ENCODE results near the gene C10orf62.

The C10orf62 gene, protein sequence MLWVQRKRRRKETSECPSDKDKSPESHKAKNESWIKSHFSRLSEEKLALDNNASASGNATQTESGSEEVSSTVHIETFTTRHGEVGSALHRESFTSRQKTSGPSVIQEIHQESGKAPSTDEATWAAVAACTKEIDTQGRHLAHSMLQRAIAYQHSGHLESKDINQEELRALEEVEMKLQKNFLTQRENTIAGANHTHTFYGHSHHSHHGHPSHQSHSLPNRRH

DNA sequence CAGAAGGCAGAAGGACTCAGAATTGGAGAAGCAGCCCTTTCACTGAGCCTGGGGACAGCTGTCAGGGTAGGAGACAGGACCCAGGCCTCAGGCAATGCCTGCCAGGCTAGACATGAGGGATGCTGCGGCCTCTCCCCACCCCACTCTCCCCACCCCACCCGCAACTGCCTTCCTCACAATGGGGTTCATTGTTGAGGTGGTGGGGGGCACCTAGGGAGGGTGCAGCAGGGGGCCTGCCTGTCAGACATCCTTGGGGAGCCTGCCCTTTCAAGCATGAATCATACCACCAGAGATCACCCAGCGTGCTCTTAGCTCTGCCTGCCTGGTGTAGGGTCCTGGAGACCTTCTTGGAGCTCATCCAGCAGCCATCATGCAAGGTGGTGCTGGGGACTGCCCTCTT is at the start of gene C10orf62:
Gene C10orf62, plus strand, starts transcription at position 243 of the 400 bp plus-strand sequence. CDS start 177 bp downstream, outside the sequence.
- no peak for DNase-seq
- TF ChIP-seq, protein P1, sequence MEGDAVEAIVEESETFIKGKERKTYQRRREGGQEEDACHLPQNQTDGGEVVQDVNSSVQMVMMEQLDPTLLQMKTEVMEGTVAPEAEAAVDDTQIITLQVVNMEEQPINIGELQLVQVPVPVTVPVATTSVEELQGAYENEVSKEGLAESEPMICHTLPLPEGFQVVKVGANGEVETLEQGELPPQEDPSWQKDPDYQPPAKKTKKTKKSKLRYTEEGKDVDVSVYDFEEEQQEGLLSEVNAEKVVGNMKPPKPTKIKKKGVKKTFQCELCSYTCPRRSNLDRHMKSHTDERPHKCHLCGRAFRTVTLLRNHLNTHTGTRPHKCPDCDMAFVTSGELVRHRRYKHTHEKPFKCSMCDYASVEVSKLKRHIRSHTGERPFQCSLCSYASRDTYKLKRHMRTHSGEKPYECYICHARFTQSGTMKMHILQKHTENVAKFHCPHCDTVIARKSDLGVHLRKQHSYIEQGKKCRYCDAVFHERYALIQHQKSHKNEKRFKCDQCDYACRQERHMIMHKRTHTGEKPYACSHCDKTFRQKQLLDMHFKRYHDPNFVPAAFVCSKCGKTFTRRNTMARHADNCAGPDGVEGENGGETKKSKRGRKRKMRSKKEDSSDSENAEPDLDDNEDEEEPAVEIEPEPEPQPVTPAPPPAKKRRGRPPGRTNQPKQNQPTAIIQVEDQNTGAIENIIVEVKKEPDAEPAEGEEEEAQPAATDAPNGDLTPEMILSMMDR (IDR thresholded peaks at IDR 0.05; ENCODE audit: low read length) = no peak
- TF ChIP-seq EZH2phosphoT487 (IDR thresholded peaks at IDR 0.05; ENCODE audit: low read length) (no peak), EZH2 (optimal IDR thresholded peaks at IDR 0.05; ENCODE audit: low read depth, low read length) (no peak)
- H3K27ac ChIP-seq (ENCODE audit: low read length) = no peak within 1 kb of the TSS
- no peaks in the 10 kb centered on the region for H4K20me1 ChIP-seq (ENCODE audit: insufficient read depth, low read length)
- no peak within 1 kb of the TSS for H3K4me2 ChIP-seq (ENCODE audit: low read depth, low read length)
- H3K79me2 ChIP-seq (ENCODE audit: low read length) = no peaks in the 10 kb centered on the region
- no peak within 1 kb of the TSS for H3K9ac ChIP-seq (ENCODE audit: low read length)
- H3K9me3 ChIP-seq (replicated peaks; ENCODE audit: insufficient read depth, low read length) = no peaks in the 10 kb centered on the region
- H3F3A ChIP-seq (ENCODE audit: insufficient read depth, low read length) = no peaks in the 10 kb centered on the region
- no peaks in the 10 kb centered on the region for H3K36me3 ChIP-seq (replicated peaks; ENCODE audit: insufficient read depth, low read length)
- no peaks in the 10 kb centered on the region for H3K9me2 ChIP-seq (replicated peaks; ENCODE audit: insufficient read depth, low read length)
- H2AFZ ChIP-seq (ENCODE audit: low read length) = no peak within 1 kb of the TSS
- no peaks in the 10 kb centered on the region for H3K4me1 ChIP-seq (ENCODE audit: low read length)
- no peak within 1 kb of the TSS for H3K4me3 ChIP-seq (ENCODE audit: low read length)
- no peaks in the 10 kb centered on the region for H3K27me3 ChIP-seq (replicated peaks; ENCODE audit: insufficient read depth, low read length)

DNA sequence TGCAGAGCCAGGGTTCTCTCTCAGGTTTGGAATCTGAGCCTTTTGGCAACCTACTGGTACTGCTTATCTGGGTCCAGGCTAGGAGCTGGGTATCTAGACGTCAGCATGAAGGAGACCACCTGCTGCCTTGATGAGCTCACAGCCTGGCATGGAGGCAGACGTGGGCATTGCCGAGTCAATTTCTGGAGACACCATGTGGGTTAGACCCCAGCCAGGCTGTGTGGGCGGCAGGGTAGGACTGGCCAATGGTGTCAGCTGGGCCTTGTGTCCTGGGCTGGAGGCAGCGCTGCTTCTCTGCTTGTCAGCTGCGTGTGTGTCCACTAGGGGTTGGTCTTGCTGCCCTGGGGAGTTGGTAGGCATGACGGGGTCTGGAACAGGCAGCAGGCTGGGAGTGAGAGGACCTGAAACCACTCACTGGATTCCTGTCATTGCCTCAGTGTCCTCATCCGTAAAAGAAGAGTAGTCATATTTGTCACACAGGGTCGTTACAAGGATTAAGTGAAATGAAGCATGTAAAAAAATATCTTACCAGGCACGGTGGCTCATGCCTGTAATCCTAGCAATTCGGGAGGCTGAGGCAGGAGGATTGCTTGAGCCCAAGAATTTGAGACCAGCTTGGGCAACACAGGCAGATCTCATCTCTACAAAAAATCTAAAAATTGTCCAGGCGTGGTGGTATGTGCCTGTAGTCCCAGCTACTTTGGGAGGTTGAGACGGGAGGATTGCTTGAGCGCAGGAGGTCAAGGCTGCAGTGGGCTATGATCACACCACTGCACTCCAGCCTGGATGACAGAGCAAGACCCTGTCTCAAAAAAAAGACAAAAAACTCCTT is 48.6 kb upstream of the C10orf62 start:
- no peak overlapping the region for H2AFZ ChIP-seq (ENCODE audit: low read length)
- no peaks in the 10 kb centered on the region for H4K20me1 ChIP-seq (ENCODE audit: insufficient read depth, low read length)
- no peak for TF ChIP-seq EZH2 (optimal IDR thresholded peaks at IDR 0.05; ENCODE audit: low read depth, low read length)
- TF ChIP-seq, protein P1 (IDR thresholded peaks at IDR 0.05; ENCODE audit: low read length) = no peak
- no peak for TF ChIP-seq EZH2phosphoT487 (IDR thresholded peaks at IDR 0.05; ENCODE audit: low read length)
- no peaks in the 10 kb centered on the region for H3K79me2 ChIP-seq (ENCODE audit: low read length)
- H3K9me2 ChIP-seq (replicated peaks; ENCODE audit: insufficient read depth, low read length) = no peaks in the 10 kb centered on the region
- H3F3A ChIP-seq (ENCODE audit: insufficient read depth, low read length) = no peaks in the 10 kb centered on the region
- no peaks in the 10 kb centered on the region for H3K36me3 ChIP-seq (replicated peaks; ENCODE audit: insufficient read depth, low read length)
- no peaks in the 10 kb centered on the region for H3K27me3 ChIP-seq (replicated peaks; ENCODE audit: insufficient read depth, low read length)
- no peaks in the 10 kb centered on the region for H3K9me3 ChIP-seq (replicated peaks; ENCODE audit: insufficient read depth, low read length)
- DNase-seq = no peak
- H3K27ac ChIP-seq (ENCODE audit: low read length) = no peak overlapping the region
- H3K9ac ChIP-seq (ENCODE audit: low read length) = no peak overlapping the region
- H3K4me3 ChIP-seq (ENCODE audit: low read length) = no peak overlapping the region
- H3K4me1 ChIP-seq (ENCODE audit: low read length) = no peaks in the 10 kb centered on the region
- no peak overlapping the region for H3K4me2 ChIP-seq (ENCODE audit: low read depth, low read length)

DNA sequence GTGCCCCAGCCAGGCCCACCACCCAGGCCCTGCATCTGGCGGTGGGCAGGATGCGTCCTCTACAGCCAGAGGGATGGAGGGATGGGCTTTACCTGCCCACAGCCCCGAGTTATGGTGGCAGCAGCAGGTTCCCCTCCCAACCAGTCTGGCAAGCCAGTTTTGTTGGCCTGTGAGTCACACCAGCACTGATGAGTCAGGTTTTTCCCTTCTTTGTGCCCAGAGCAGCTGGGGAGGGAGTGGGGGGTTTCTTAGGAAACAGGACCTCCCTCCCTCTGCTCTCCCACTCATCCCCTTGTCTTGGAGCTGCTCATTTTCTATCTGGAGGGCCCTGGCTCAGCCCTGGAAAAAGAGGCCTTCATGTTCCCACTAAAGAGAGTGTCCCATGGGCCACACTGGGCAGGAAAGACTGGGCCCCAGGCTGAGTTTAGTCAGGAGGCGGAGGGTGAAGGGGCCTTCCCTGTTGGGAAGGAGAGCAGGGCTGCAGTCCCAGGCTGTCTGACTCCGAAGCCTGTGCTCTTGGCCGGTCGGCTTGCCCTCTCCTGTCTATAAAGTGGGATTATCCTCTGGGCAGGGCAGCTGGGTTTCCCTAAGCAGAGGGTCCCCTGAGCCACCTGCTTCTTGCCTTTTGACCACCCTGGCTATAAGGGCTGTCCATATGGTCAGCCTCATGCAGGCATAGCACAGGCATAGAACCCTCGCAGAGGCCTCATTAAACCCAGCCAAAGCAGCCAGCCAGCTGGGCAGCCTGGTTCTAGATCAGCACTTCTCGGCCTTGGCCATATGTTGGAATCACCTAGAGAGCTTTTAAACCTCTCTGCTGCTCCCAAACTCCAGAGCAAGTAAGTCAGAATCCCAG is 47.1 kb upstream of the C10orf62 start:
- no peak overlapping the region for H3K27ac ChIP-seq (ENCODE audit: low read length)
- no peaks in the 10 kb centered on the region for H4K20me1 ChIP-seq (ENCODE audit: insufficient read depth, low read length)
- no peaks in the 10 kb centered on the region for H3K27me3 ChIP-seq (replicated peaks; ENCODE audit: insufficient read depth, low read length)
- H3K4me1 ChIP-seq (ENCODE audit: low read length) = no peaks in the 10 kb centered on the region
- no peak for DNase-seq
- no peaks in the 10 kb centered on the region for H3K36me3 ChIP-seq (replicated peaks; ENCODE audit: insufficient read depth, low read length)
- H2AFZ ChIP-seq (ENCODE audit: low read length) = no peak overlapping the region
- H3K9ac ChIP-seq (ENCODE audit: low read length) = no peak overlapping the region
- TF ChIP-seq, protein P1 (IDR thresholded peaks at IDR 0.05; ENCODE audit: low read length) = no peak
- TF ChIP-seq EZH2phosphoT487 (IDR thresholded peaks at IDR 0.05; ENCODE audit: low read length) (no peak), EZH2 (optimal IDR thresholded peaks at IDR 0.05; ENCODE audit: low read depth, low read length) (no peak)
- H3K9me2 ChIP-seq (replicated peaks; ENCODE audit: insufficient read depth, low read length) = no peaks in the 10 kb centered on the region
- H3K4me2 ChIP-seq (ENCODE audit: low read depth, low read length) = no peak overlapping the region
- H3K79me2 ChIP-seq (ENCODE audit: low read length) = no peaks in the 10 kb centered on the region
- H3K9me3 ChIP-seq (replicated peaks; ENCODE audit: insufficient read depth, low read length) = no peaks in the 10 kb centered on the region
- H3K4me3 ChIP-seq (ENCODE audit: low read length) = no peak overlapping the region
- H3F3A ChIP-seq (ENCODE audit: insufficient read depth, low read length) = no peaks in the 10 kb centered on the region

Measured in MM.1S (cell line).